Epithelial cell of proximal tubule (primary cell): ENCODE measurements around the gene ATP5F1D. TPM values are rescaled to one million over a fixed set of nuclear protein-coding genes. Genes with fewer than 3 reads are reported as not detected.
A peak's percentile ranks its signal among the peaks of the same experiment; 100 is the strongest.

Experiments
- DNase-seq: peaks from one replicate; pipeline ENCODE4 v3.0.0-alpha.2; 2011; ENCODE audit warnings: low read depth
- H3K4me3 ChIP-seq: 2 replicates; pipeline ENCODE4 v1.5.1; 2011; ENCODE audit warnings: low read depth, mild to moderate bottlenecking, low read length
- CTCF ChIP-seq: conservative IDR thresholded peaks from 2 replicates; pipeline ENCODE4 v1.5.1; 2012; ENCODE audit warnings: low read depth, mild to moderate bottlenecking, low read length
- total RNA-seq: library from RNA; depleted of rRNA; stranded (reverse); fragments of >200 nt; gene quantifications from 2 replicates; pipeline ENCODE4 v1.2.3, GENCODE V29; 2015

The ATP5F1D gene
- total RNA-seq, 1 donor from 2014 or later = 110 TPM

- peak overlapping the region; percentile 29 for H3K4me3 ChIP-seq
- no peak for DNase-seq
- TF ChIP-seq CTCF = no peak
These were observed 5.7 kb upstream of the ATP5F1D start for GRCh38 chr19:1235625-1236538.

GRCh38 chr19:1236576-1236975 lies 5.0 kb upstream of the ATP5F1D start:
- H3K4me3 ChIP-seq = peak overlapping the region; percentile 73
- no peak for TF ChIP-seq CTCF
- no peak for DNase-seq

GRCh38 chr19:1237027-1237659 lies 4.4 kb upstream of the ATP5F1D start:
- peak overlapping the region; percentile 73 for H3K4me3 ChIP-seq
- no peak for TF ChIP-seq CTCF

GRCh38 chr19:1237754-1238368 lies 3.7 kb upstream of the ATP5F1D start, which contains the start of gene CBARP:
Gene CBARP (minus strand): TSS chr19:1238005. CDS start chr19:1236100, 1,905 bp downstream.
- H3K4me3 ChIP-seq = peak within 1 kb of the TSS; percentile 73
- no peak for DNase-seq
- no peak for TF ChIP-seq CTCF

More at GRCh38 chr19:1237027-1237659, 4.4 kb upstream of the ATP5F1D start:
- no peak for DNase-seq

- peak overlapping the region; percentile 51 for H3K4me3 ChIP-seq
- TF ChIP-seq CTCF = no peak
- DNase-seq = no peak
These were observed 2.9 kb upstream of the ATP5F1D start for GRCh38 chr19:1238369-1239303.

GRCh38 chr19:1239420-1239795 lies 2.1 kb upstream of the ATP5F1D start:
- H3K4me3 ChIP-seq = no peak overlapping the region
- DNase-seq = no peak
- TF ChIP-seq CTCF = no peak
